Fibroblast of upper back skin (primary cell): ENCODE measurements around the gene KCNAB2.

Source experiments
- DNase-seq: peaks from one replicate; pipeline ENCODE4 v3.0.0-alpha.2; 2013

Gene KCNAB2

DNA sequence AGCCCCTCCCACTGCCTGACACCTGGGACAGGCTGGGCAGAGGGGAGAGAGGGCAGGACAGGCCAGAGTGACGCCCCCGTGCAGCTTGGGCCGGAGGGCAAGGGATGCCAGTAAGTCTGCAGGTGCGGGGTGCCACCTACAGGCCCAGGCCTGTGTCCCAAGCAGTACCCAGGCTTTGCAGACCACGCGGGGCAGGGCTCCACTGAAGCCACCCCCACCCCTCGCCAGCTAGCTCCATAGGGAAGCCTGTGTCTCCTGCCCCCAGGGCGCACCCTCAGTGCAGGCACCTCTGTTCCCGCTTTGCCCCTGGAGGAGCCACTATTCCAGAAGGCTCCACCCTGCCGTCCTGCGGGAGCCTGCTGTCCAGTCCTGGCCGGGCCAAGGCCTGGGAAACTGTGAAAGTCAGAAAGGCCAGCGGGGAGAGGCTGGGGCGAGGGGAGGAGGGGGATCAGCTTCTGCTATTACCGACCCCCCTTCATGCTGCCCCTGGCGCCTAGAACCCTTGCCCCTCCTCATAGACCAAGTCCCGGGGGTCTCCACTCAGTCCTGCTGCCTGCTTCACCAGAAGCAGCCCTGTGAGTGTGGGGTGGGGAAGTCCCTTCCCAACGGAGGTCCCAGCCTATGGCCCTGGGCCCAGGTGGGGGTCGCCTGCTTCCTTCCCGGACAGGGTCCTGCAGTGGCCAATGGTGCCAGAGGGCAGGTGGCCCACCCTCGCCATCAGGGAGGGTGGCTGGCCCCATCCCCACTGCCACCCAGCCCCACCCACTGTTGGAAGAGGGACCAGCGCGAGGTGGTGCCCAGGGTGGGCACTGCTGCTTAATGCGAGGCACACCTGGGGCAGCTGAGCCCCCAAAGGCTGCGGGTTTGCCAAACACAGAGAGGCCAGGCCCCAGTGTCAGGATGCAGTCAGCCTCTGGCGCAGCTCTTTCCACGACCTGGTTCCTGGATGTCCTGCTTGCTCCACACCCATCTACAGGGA, 54.4 kb downstream of the KCNAB2 start:
- DNase-seq: no peak

DNA sequence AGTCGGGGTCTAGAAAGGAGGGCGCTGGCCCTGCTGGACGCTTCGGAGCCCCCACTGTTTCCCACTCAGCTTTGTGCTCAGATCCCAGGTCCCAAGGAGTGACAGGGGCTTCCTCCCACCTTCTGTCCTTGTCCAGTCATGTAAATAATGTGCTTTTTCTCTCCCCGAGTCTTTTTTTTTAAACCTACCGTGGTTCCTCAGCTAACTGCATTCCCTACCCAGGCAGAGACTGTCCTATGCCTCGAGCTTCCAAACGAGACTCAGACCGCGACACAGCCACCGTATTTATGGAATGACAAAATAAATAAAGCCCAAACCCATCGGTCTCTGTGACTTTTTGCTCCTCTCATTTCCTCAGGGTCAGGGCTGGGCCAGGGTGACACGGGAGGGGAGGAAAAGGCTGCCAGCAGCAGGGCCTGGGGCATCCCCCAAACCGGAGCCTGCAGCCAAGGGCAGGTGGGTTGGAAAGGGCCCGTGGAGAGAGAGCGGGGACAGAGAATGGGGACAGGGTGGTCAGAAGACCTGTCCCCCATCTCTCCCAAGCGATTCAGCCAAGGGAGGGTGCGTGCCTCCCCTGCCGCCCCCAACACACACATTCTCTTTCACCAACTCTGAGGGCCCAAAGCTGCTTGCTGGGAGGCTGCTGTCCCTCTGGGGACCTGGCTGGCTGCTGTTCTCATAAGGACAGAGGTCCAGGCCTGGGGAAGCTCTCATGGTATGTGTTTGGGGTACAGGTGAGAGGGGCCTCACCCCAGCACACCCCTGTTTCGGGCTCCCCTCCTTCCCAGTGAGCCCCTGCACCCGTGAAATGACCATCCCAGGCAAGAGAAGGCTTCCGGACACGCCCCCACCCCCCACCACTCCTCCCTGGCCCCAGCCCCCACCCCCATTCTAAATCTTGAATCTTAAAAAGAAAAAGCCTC, 55.4 kb downstream of the KCNAB2 start:
- DNase-seq: no peak

- no peak for DNase-seq
These were observed 56.3 kb downstream of the KCNAB2 start for GRCh38 chr1:6101826-6102531.

GRCh38 chr1:6102532-6102845, 56.8 kb downstream of the KCNAB2 start:
- no peak for DNase-seq

DNA sequence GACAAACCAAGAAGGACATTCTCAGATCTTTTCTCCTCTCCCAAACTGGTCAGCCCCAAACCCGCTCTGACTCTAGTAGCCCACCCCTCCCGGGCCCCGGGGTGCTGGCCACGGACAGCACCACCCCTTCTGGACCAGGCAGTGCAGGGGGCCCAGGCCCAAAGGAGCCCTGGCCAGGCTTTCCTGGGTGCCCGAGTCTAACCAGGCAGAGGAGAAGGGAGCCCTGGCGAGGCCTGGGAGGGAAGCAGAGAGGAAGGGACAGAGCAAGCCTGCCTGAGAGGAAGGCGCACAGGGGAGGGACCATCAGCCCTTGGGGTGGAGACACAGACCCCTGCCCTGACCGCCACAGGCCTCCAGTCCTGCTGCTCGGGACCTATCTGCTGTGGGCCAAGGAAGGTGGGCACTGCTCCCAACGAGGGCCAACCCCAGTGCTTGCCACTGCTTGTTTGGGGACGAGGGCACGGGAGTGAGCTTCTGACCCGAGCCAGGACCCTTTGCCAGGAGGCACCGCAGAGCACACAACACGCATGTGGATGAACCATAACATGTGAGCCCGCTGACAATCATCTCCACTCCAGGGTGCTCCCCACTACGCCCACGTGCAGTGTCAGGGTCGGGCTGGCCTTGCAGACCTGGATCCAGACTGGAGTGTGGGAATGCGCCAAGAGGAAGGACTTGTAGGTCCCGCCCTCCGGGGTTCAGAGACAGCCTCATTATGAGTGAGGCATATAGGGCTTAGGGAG, 57.6 kb downstream of the KCNAB2 start:
- DNase-seq: no peak

- no peak for DNase-seq
These were observed 58.3 kb downstream of the KCNAB2 start for GRCh38 chr1:6103854-6104530.

GRCh38 chr1:6104631-6105030, 58.9 kb downstream of the KCNAB2 start:
- no peak for DNase-seq

- DNase-seq: no peak
These were observed 59.6 kb downstream of the KCNAB2 start for GRCh38 chr1:6105218-6105679.

DNA sequence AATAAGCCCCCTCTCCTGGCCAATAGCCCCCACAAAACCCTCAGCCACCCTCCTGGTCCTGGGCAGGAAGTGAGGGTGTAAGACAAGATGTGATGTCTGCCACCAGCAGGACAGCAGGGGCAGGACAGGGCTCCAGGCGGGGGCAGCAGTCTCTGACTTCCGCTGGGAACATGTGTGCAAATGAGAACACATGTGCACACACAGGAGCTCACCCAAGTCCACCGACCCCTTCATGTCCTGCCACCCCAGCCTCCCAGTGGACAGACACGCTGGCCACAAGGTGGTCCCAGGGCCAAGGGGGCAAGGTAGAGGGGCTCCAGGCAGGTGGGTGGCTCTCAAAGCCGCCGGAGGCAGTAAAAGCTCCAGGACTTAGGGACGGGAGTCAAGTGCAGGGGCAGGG, 60.1 kb downstream of the KCNAB2 start:
- no peak for DNase-seq

DNA sequence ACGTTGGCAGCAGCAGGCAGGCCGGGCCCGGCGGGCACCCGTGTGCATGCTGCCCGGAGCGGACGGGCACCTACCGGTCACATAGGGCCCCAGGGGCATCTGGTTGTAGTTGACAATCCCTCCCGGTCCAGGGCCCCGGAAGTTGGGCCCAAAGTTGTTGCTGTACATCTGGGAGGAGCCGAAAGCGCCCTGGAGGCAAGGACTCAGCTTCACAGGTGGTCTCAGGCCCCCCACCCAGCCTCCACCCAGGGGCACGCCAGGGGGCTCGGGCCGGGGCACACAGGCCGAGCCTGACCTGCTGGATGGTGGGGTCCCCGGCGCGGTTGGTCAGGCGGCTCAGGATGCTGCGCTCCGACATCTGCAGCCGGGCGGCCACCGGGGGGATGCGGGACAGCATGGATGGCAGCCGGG, 60.6 kb downstream of the KCNAB2 start:
- DNase-seq: no peak

DNA sequence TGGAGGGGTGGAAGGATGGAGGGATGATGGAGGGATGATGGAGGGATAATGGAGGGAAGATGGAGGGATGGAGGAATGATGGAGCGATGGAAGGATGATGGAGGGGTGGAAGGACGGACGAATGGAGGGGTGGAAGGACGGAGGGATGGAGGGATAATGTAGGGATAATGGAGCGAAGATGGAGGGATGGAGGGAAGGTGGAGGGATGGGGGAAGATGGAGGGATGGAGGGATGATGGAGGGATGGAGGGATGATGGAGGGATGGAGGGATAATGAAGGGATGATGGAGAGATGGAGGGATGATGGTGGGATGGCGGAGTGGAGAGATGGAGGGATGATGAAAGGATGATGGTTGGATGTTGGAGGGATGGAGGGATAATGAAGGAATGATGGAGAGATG, 61.3 kb downstream of the KCNAB2 start:
- DNase-seq: no peak

- no peak for DNase-seq
These were observed 62.0 kb downstream of the KCNAB2 start for GRCh38 chr1:6107409-6108356.

GRCh38 chr1:6108476-6108875, 62.8 kb downstream of the KCNAB2 start:
- no peak for DNase-seq

GRCh38 chr1:6108937-6109614, 63.4 kb downstream of the KCNAB2 start:
- DNase-seq: peak; percentile 14

DNA sequence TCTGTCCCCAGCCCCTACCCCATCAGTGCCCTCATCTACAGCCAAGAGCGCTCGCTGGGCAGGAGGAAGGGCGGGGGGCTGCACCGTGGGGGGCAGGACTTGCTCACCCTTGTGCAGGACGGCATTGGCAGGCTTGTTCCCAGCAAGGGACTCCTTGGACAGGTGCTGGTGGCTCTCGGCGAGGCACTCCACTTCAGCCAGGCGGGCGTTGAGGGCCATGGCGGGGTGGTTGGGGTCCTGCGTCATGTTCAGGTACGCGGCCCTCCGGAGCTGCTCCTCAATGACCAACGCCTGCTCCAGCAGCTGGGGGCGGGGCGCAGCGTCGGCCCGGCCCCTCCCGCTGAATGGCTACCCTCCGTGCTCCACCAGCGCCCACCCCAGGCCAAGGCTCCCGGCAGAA, 64.0 kb downstream of the KCNAB2 start:
- DNase-seq: no peak

DNA sequence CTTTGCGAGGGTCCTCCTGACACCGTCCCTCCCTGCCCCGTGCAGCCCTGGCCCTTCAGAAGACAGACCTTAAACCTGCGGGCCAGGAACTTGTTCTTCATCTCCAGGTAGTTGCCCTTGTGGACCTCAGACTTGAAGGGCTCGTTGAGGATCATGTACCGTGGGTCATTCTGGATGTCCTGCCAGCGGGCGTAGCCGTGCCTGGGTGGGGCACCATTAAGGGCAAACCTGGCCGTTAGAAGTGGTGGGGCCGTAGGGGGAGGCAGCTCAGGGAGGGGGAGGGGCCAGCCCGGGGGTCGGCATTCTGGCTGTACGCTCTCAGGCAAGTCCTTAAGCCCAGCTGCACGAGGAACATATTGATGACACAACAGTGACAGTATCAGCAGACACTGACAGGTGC, 64.6 kb downstream of the KCNAB2 start:
- DNase-seq: no peak

- no peak for DNase-seq
These were observed 65.9 kb downstream of the KCNAB2 start for GRCh38 chr1:6111571-6111970.

DNA sequence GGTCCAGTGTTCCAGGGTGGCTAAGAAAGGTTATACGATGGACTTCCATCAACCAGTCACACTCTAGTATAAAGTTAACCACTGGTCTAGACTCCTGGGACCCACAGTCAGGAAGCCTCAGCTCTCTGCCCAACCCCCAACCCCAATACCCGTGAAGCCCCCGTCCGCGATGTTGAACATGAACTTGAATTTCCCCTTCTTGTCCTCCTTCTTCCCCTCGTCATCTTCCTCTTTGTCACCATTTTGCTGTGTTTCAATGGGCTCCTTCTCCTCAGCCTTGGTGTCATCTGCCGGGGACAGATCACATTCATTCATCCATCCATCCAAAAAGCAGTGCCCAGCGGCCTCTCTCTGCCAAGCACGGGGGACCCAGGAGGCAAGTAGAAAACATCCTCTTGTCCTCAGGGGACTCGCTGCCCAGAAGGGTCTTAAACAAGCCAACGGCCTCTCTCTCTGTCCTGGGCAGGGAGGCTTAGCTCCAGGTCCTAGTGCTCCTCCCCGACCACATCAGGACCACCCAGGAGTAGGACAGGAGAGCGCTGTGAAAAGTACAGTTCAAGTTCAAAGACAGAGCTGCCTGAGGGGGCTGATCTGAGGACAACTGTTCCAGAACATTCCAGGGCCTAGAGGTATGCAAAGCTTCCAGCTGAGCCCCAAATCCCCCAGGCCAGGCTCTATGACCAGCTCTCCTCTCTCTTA, 66.5 kb downstream of the KCNAB2 start:
- no peak for DNase-seq

DNA sequence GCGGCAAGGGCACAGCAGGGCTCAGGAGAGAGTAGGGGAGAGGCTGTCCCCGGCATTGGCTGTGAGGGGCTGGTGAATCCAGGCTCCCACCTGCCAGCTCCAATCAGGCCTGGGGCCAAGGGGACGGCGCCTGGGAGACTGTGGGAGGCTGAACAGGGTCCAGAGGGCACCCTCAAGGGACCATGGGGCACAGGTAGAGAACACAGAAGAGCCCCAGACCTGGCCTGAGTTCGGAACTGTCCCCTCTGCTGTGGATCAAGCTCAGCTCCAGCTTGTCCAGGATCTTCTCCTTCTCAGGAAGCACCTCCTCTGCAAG, 67.0 kb downstream of the KCNAB2 start:
- no peak for DNase-seq

- DNase-seq: no peak
These were observed 67.4 kb downstream of the KCNAB2 start for GRCh38 chr1:6113116-6113515.
